ENCODE measurements around the gene CROCC2.

CROCC2 gene

GRCh38 chr2:241015439-241015838 is 109.3 kb downstream of the CROCC2 start:
- H3K4me3 ChIP-seq (ENCODE audit: low read length): no peak overlapping the region
- no peak for DNase-seq (ENCODE audit: low read depth, low spot score)

- no peak overlapping the region for H3K4me3 ChIP-seq (ENCODE audit: low read length)
- DNase-seq (ENCODE audit: low read depth, low spot score): no peak
Observed at GRCh38 chr2:241017228-241017940, 111.2 kb downstream of the CROCC2 start.

- DNase-seq (ENCODE audit: low read depth, low spot score): no peak
- no peak overlapping the region for H3K4me3 ChIP-seq (ENCODE audit: low read length)
Observed at GRCh38 chr2:241018051-241018891, 112.1 kb downstream of the CROCC2 start.

GRCh38 chr2:241019441-241020139 is 113.5 kb downstream of the CROCC2 start:
- DNase-seq (ENCODE audit: low read depth, low spot score): no peak
- H3K4me3 ChIP-seq (ENCODE audit: low read length): no peak overlapping the region

GRCh38 chr2:241020201-241020600 is 114.1 kb downstream of the CROCC2 start:
- DNase-seq (ENCODE audit: low read depth, low spot score): no peak
- H3K4me3 ChIP-seq (ENCODE audit: low read length): no peak overlapping the region

- DNase-seq (ENCODE audit: low read depth, low spot score): no peak
- H3K4me3 ChIP-seq (ENCODE audit: low read length): no peak overlapping the region
Observed at GRCh38 chr2:241020629-241021190, 114.6 kb downstream of the CROCC2 start.

GRCh38 chr2:241025639-241026038 is 119.5 kb downstream of the CROCC2 start:
- no peak for DNase-seq (ENCODE audit: low read depth, low spot score)

GRCh38 chr2:241029599-241030332 is 123.6 kb downstream of the CROCC2 start:
- no peak overlapping the region for H3K4me3 ChIP-seq (ENCODE audit: low read length)
- DNase-seq (ENCODE audit: low read depth, low spot score): no peak

More at GRCh38 chr2:241025639-241026038, 119.5 kb downstream of the CROCC2 start:
- H3K4me3 ChIP-seq (ENCODE audit: low read length): no peak overlapping the region

GRCh38 chr2:241030333-241030680 is 124.2 kb downstream of the CROCC2 start:
- H3K4me3 ChIP-seq (ENCODE audit: low read length): no peak overlapping the region
- no peak for DNase-seq (ENCODE audit: low read depth, low spot score)

GRCh38 chr2:241030883-241031282 is 124.7 kb downstream of the CROCC2 start:
- DNase-seq (ENCODE audit: low read depth, low spot score): no peak
- no peak overlapping the region for H3K4me3 ChIP-seq (ENCODE audit: low read length)

GRCh38 chr2:241031436-241032165 is 125.5 kb downstream of the CROCC2 start:
- no peak overlapping the region for H3K4me3 ChIP-seq (ENCODE audit: low read length)
- no peak for DNase-seq (ENCODE audit: low read depth, low spot score)

- no peak overlapping the region for H3K4me3 ChIP-seq (ENCODE audit: low read length)
- no peak for DNase-seq (ENCODE audit: low read depth, low spot score)
Observed at GRCh38 chr2:241033336-241033987, 127.3 kb downstream of the CROCC2 start.

GRCh38 chr2:241033994-241034393 is 127.9 kb downstream of the CROCC2 start:
- no peak for DNase-seq (ENCODE audit: low read depth, low spot score)
- no peak overlapping the region for H3K4me3 ChIP-seq (ENCODE audit: low read length)

GRCh38 chr2:241034490-241035141 is 128.5 kb downstream of the CROCC2 start:
- DNase-seq (ENCODE audit: low read depth, low spot score): no peak
- H3K4me3 ChIP-seq (ENCODE audit: low read length): no peak overlapping the region

GRCh38 chr2:241035142-241035817 is 129.1 kb downstream of the CROCC2 start:
- DNase-seq (ENCODE audit: low read depth, low spot score): no peak
- H3K4me3 ChIP-seq (ENCODE audit: low read length): no peak overlapping the region

GRCh38 chr2:241035818-241036396 is 129.8 kb downstream of the CROCC2 start:
- H3K4me3 ChIP-seq (ENCODE audit: low read length): no peak overlapping the region

More at GRCh38 chr2:241035818-241036396, 129.8 kb downstream of the CROCC2 start:
- DNase-seq (ENCODE audit: low read depth, low spot score): no peak
